DND-41 (cell line): ENCODE data around the gene SLC11A2.
"Not testable (repeated sequence)": the region's sequence is repeated elsewhere in the genome, so short reads cannot be mapped to it uniquely, and the experiment has no call there.

Experiments used
- ATAC-seq: fragments of 200-7000 bp; cut with Tn5 transposase; 3 replicates; pipeline ENCODE4 v1.9.1; 2021; ENCODE audit warnings: low read depth; ENCODE audit not compliant: insufficient read depth
- DNase-seq: peaks from one replicate; pipeline ENCODE4 v3.0.0-alpha.2; 2020
- H2AFZ ChIP-seq: 2 replicates; pipeline ENCODE4 v1.6.0; 2012; ENCODE audit warnings: low read depth, low read length
- H3K27ac ChIP-seq: 2 replicates; pipeline ENCODE4 v1.5.1; 2012; ENCODE audit warnings: low read length, inconsistent platforms
- H3K27me3 ChIP-seq: fragments of 200-600 bp; sonication (generic); 2 replicates; pipeline ENCODE4 v1.6.0; 2012; ENCODE audit warnings: low read length, mild to moderate bottlenecking, inconsistent platforms; ENCODE audit not compliant: insufficient read depth, poor library complexity
- H3K36me3 ChIP-seq: 2 replicates; pipeline ENCODE4 v1.5.1; 2012; ENCODE audit warnings: low read length, inconsistent platforms; ENCODE audit not compliant: insufficient read depth
- H3K4me1 ChIP-seq: 2 replicates; pipeline ENCODE4 v1.5.1; 2012; ENCODE audit warnings: mild to moderate bottlenecking, low read length; ENCODE audit not compliant: insufficient read depth
- H3K4me2 ChIP-seq: 2 replicates; pipeline ENCODE4 v1.6.0; 2012; ENCODE audit warnings: mild to moderate bottlenecking, moderate library complexity, low read length, inconsistent platforms; ENCODE audit not compliant: insufficient read depth
- H3K4me3 ChIP-seq, 2 experiments: fragments of 200-600 bp in 1 of 2; shearing (Covaris generic) in 1 of 2; 2 replicates each; pipeline ENCODE4 v1.5.1; 2012 to 2016; ENCODE audit warnings: inconsistent platforms in 2 of 2, low read length in 2 of 2, mild to moderate bottlenecking in 2 of 2, low read depth in 1 of 2, moderate library complexity in 1 of 2
- H3K79me2 ChIP-seq: 2 replicates; pipeline ENCODE4 v1.6.0; 2012; ENCODE audit warnings: low read length, inconsistent platforms; ENCODE audit not compliant: insufficient read depth
- H3K9ac ChIP-seq: 2 replicates; pipeline ENCODE4 v1.6.0; 2012; ENCODE audit warnings: low read depth, mild to moderate bottlenecking, inconsistent platforms, low read length, moderate library complexity
- H3K9me3 ChIP-seq: 2 replicates; pipeline ENCODE4 v1.5.1; 2012; ENCODE audit warnings: low read length, moderate library complexity, mild to moderate bottlenecking, inconsistent platforms; ENCODE audit not compliant: insufficient read depth, severe bottlenecking
- H4K20me1 ChIP-seq: 2 replicates; pipeline ENCODE4 v1.6.0; 2012; ENCODE audit warnings: low read length; ENCODE audit not compliant: insufficient read depth
- CTCF ChIP-seq: IDR thresholded peaks from 2 replicates; pipeline ENCODE4 v1.5.1; 2012; ENCODE audit warnings: borderline replicate concordance, low read length, moderate library complexity, mild to moderate bottlenecking; ENCODE audit not compliant: poor library complexity, severe bottlenecking; ENCODE audit errors: extremely low read depth
- EZH2 ChIP-seq: IDR thresholded peaks from 3 replicates; pipeline ENCODE4 v1.6.1; 2012; ENCODE audit warnings: borderline replicate concordance, low read depth, mild to moderate bottlenecking, moderate library complexity, low read length, inconsistent platforms; ENCODE audit not compliant: severe bottlenecking

SLC11A2 gene

GRCh38 chr12:50955697-50956096 lies 70.5 kb downstream of the SLC11A2 start:
- Histone ChIP-seq H2AFZ (no peak overlapping the region), H3K4me1 (no peaks in the 10 kb centered on the region), H3K4me3 (no peak overlapping the region), H4K20me1 (no peaks in the 10 kb centered on the region), H3K9ac (no peak overlapping the region), H3K4me2 (no peak overlapping the region), H3K79me2 (no peaks in the 10 kb centered on the region), H3K27ac (no peak overlapping the region), H3K36me3 (no peaks in the 10 kb centered on the region), H3K9me3 (no peaks in the 10 kb centered on the region), H3K27me3 (no peaks in the 10 kb centered on the region)
- TF ChIP-seq CTCF (no peak), EZH2 (no peak)
- ATAC-seq: no peak
- no peak for DNase-seq

GRCh38 chr12:50955288-50955687 lies 70.9 kb downstream of the SLC11A2 start:
- Histone ChIP-seq H3K4me3 (no peak overlapping the region), H3K27me3 (no peaks in the 10 kb centered on the region), H4K20me1 (no peaks in the 10 kb centered on the region), H3K79me2 (no peaks in the 10 kb centered on the region), H3K4me2 (no peak overlapping the region), H3K27ac (no peak overlapping the region), H3K9me3 (no peaks in the 10 kb centered on the region), H3K4me1 (no peaks in the 10 kb centered on the region), H3K36me3 (no peaks in the 10 kb centered on the region), H2AFZ (no peak overlapping the region), H3K9ac (no peak overlapping the region)
- DNase-seq (no peak), ATAC-seq (no peak)
- TF ChIP-seq CTCF (no peak), EZH2 (no peak)

- H3K4me1 ChIP-seq, H3K79me2 ChIP-seq, H3K36me3 ChIP-seq, H3K9ac ChIP-seq, H3K27me3 ChIP-seq, H3K9me3 ChIP-seq, DNase-seq, H3K4me2 ChIP-seq, H4K20me1 ChIP-seq, H2AFZ ChIP-seq, ATAC-seq, H3K27ac ChIP-seq, H3K4me3 ChIP-seq: not testable (repeated sequence)
Measured at GRCh38 chr12:50954789-50955188, 71.4 kb downstream of the SLC11A2 start.

- DNase-seq: no peak
- Histone ChIP-seq H3K9ac (no peak overlapping the region), H3K4me1 (no peaks in the 10 kb centered on the region), H3K36me3 (no peaks in the 10 kb centered on the region), H3K79me2 (no peaks in the 10 kb centered on the region), H3K27ac (no peak overlapping the region), H3K4me2 (no peak overlapping the region), H2AFZ (no peak overlapping the region), H3K9me3 (no peaks in the 10 kb centered on the region), H3K27me3 (no peaks in the 10 kb centered on the region), H3K4me3 (no peak overlapping the region), H4K20me1 (no peaks in the 10 kb centered on the region)
- no peak for ATAC-seq
- TF ChIP-seq CTCF: no peak
- no peak for TF ChIP-seq EZH2
Measured at GRCh38 chr12:50953047-50953446, 73.1 kb downstream of the SLC11A2 start.
